HFFc6 (cell line): ENCODE data around the gene TUBGCP6. TPM values are rescaled to one million over a fixed set of nuclear protein-coding genes. Genes with fewer than 3 reads are reported as not detected.

Experiments
- DNase-seq: peaks from one replicate; pipeline ENCODE4 v3.0.0-alpha.2; 2018
- H3K27ac Mint-ChIP-seq: 2 replicates; pipeline ENCODE4 v1.8.0; 2020; ENCODE audit warnings: mild to moderate bottlenecking, mixed read lengths
- H3K27me3 Mint-ChIP-seq: 2 replicates; pipeline ENCODE4 v1.8.0; 2021; ENCODE audit warnings: mild to moderate bottlenecking, moderate library complexity, mixed read lengths; ENCODE audit not compliant: insufficient read depth
- H3K36me3 Mint-ChIP-seq: 2 replicates; pipeline ENCODE4 v1.8.0; 2021; ENCODE audit warnings: low read depth, mixed read lengths
- H3K4me1 Mint-ChIP-seq: 2 replicates; pipeline ENCODE4 v1.8.0; 2020; ENCODE audit warnings: low read depth, mixed read lengths
- H3K4me3 Mint-ChIP-seq: 2 replicates; pipeline ENCODE4 v1.8.0; 2020; ENCODE audit warnings: mild to moderate bottlenecking, moderate library complexity, mixed read lengths
- H3K9me3 Mint-ChIP-seq: 2 replicates; pipeline ENCODE4 v1.8.0; 2020; ENCODE audit warnings: mild to moderate bottlenecking, mixed read lengths
- CTCF ChIP-seq: fragments of 200-600 bp; sonication (generic); IDR thresholded peaks from 2 replicates; pipeline ENCODE4 v1.5.0; 2021; ENCODE audit warnings: antibody characterized with exemption, mild to moderate bottlenecking
- total RNA-seq, 6 experiments: library from RNA; stranded (reverse); fragmentation: NEBNext Ultra II Directional; extraction: Animal tissue kit (Norgen Biotek cat#: 25700); gene quantifications; 2 replicates in 1 of 6; 3 replicates in 5 of 6; pipeline ENCODE4 v1.2.3, GENCODE V29; 2021

The TUBGCP6 gene
- total RNA-seq, 6 experiments from 2014 or later: 20.1 to 26.8 (median 21.7) TPM

- Mint-ChIP-seq H3K36me3 (no peaks in the 10 kb centered on the region), H3K4me1 (peaks cover 6% of the 10 kb centered on the region; the same call in 1 of the 2 replicates), H3K4me3 (no peak overlapping the region), H3K27ac (no peak overlapping the region), H3K9me3 (no peaks in the 10 kb centered on the region), H3K27me3 (peaks cover 2% of the 10 kb centered on the region; the same call in 1 of the 2 replicates)
- DNase-seq: no peak
- no peak for TF ChIP-seq CTCF
Measured at GRCh38 chr22:50253046-50253915, 8.5 kb upstream of the TUBGCP6 start.

GRCh38 chr22:50252082-50253045 is 7.5 kb upstream of the TUBGCP6 start:
- TF ChIP-seq CTCF: peak; percentile 78
- H3K9me3 Mint-ChIP-seq: no peaks in the 10 kb centered on the region
- H3K27ac Mint-ChIP-seq: no peak overlapping the region; the same call in 1 of the 2 replicates
- peaks cover 13% of the 10 kb centered on the region; the same call in 1 of the 2 replicates for H3K4me1 Mint-ChIP-seq
- H3K4me3 Mint-ChIP-seq: no peak overlapping the region
- H3K36me3 Mint-ChIP-seq: no peaks in the 10 kb centered on the region
- H3K27me3 Mint-ChIP-seq: peaks cover 4% of the 10 kb centered on the region
- DNase-seq: no peak

GRCh38 chr22:50251477-50252081 is 6.8 kb upstream of the TUBGCP6 start:
- H3K9me3 Mint-ChIP-seq: no peaks in the 10 kb centered on the region
- H3K4me3 Mint-ChIP-seq: no peak overlapping the region
- H3K36me3 Mint-ChIP-seq: no peaks in the 10 kb centered on the region
- no peak for TF ChIP-seq CTCF
- H3K27ac Mint-ChIP-seq: no peak overlapping the region
- no peak for DNase-seq
- H3K27me3 Mint-ChIP-seq: peaks cover 3% of the 10 kb centered on the region
- H3K4me1 Mint-ChIP-seq: peaks cover 17% of the 10 kb centered on the region; the same call in 1 of the 2 replicates

- Mint-ChIP-seq H3K9me3 (no peaks in the 10 kb centered on the region), H3K27me3 (peaks cover 6% of the 10 kb centered on the region), H3K4me3 (peak within 1 kb of the TSS; percentile 86), H3K4me1 (peaks cover 17% of the 10 kb centered on the region; the same call in 1 of the 2 replicates), H3K36me3 (no peaks in the 10 kb centered on the region), H3K27ac (peak within 1 kb of the TSS; percentile 59)
- TF ChIP-seq CTCF: no peak
- peak; percentile 64 for DNase-seq
Measured at GRCh38 chr22:50250555-50251476, 6.0 kb upstream of the TUBGCP6 start, which contains the start of gene HDAC10. Gene HDAC10, minus strand, starts transcription at chr22:50251265. Its CDS starts 233 bp downstream, at chr22:50251032.
